GM19468 (cell line): ENCODE measurements around the gene SLC29A4.
"Not testable (repeated sequence)": the region's sequence is repeated elsewhere in the genome, so short reads cannot be mapped to it uniquely, and the experiment has no call there.

Experiments
- ATAC-seq: cut with Tn5 transposase; IDR thresholded peaks from one replicate; pipeline ENCODE4 v1.9.1; 2021; ENCODE audit warnings: mild to moderate bottlenecking, moderate library complexity, moderate number of reproducible peaks; ENCODE audit not compliant: unreplicated experiment; ENCODE audit errors: extremely low read depth

The SLC29A4 gene

GRCh38 chr7:5273831-5274405 is 8.8 kb upstream of the SLC29A4 start:
- not testable (repeated sequence) for ATAC-seq

GRCh38 chr7:5274441-5274840 is 8.3 kb upstream of the SLC29A4 start:
- ATAC-seq = no peak

- not testable (repeated sequence) for ATAC-seq
Observed at GRCh38 chr7:5274985-5275431, 7.7 kb upstream of the SLC29A4 start.

- ATAC-seq = not testable (repeated sequence)
Observed at GRCh38 chr7:5275510-5275909, 7.2 kb upstream of the SLC29A4 start.

- ATAC-seq = not testable (repeated sequence)
Observed at GRCh38 chr7:5276123-5276522, 6.6 kb upstream of the SLC29A4 start.

GRCh38 chr7:5276611-5277010 is 6.1 kb upstream of the SLC29A4 start:
- no peak for ATAC-seq

GRCh38 chr7:5278766-5279165 is 4.0 kb upstream of the SLC29A4 start:
- no peak for ATAC-seq

- ATAC-seq = no peak
Observed at GRCh38 chr7:5279734-5280133, 3.0 kb upstream of the SLC29A4 start.

- ATAC-seq = not testable (repeated sequence)
Observed at GRCh38 chr7:5281598-5282500, 894 bp upstream of the SLC29A4 start.

- ATAC-seq = no peak
Observed at GRCh38 chr7:5283421-5284303, 919 bp downstream of the SLC29A4 start.

GRCh38 chr7:5284304-5285281 is 1.9 kb downstream of the SLC29A4 start:
- ATAC-seq = no peak

GRCh38 chr7:5286933-5287332 is 4.2 kb downstream of the SLC29A4 start:
- no peak for ATAC-seq

- ATAC-seq = not testable (repeated sequence)
Observed at GRCh38 chr7:5287373-5287772, 4.6 kb downstream of the SLC29A4 start.

- ATAC-seq = no peak
Observed at GRCh38 chr7:5287802-5288201, 5.1 kb downstream of the SLC29A4 start.

- not testable (repeated sequence) for ATAC-seq
Observed at GRCh38 chr7:5288560-5288959, 5.8 kb downstream of the SLC29A4 start.

GRCh38 chr7:5289355-5289754 is 6.6 kb downstream of the SLC29A4 start:
- no peak for ATAC-seq

- no peak for ATAC-seq
Observed at GRCh38 chr7:5291301-5291700, 8.6 kb downstream of the SLC29A4 start.

GRCh38 chr7:5291711-5292335 is 9.1 kb downstream of the SLC29A4 start:
- ATAC-seq = not testable (repeated sequence)
